CD4-positive, alpha-beta T cell treated with Interleukin-17A for 4 hours (primary cell): Measurements from ENCODE around the gene LMX1B.
"Not testable (repeated sequence)": the region's sequence is repeated elsewhere in the genome, so short reads cannot be mapped to it uniquely, and the experiment has no call there.

Source experiments
- DNase-seq: peaks from one replicate; pipeline ENCODE4 v3.0.0-alpha.2; 2020; ENCODE audit warnings: mixed read lengths

The LMX1B gene

GRCh38 chr9:126635661-126636439, 22.1 kb downstream of the LMX1B start:
- DNase-seq = no peak

- no peak for DNase-seq
These were observed 23.5 kb downstream of the LMX1B start for GRCh38 chr9:126636983-126637798.

GRCh38 chr9:126638571-126639132, 24.9 kb downstream of the LMX1B start:
- no peak for DNase-seq

- no peak for DNase-seq
These were observed 25.7 kb downstream of the LMX1B start for GRCh38 chr9:126639318-126640000.

- no peak for DNase-seq
These were observed 27.6 kb downstream of the LMX1B start for GRCh38 chr9:126641118-126641851.

- no peak for DNase-seq
These were observed 28.4 kb downstream of the LMX1B start for GRCh38 chr9:126642010-126642744.

GRCh38 chr9:126642839-126643238, 29.1 kb downstream of the LMX1B start:
- no peak for DNase-seq

GRCh38 chr9:126643945-126644527, 30.3 kb downstream of the LMX1B start:
- no peak for DNase-seq

GRCh38 chr9:126646162-126646561, 32.4 kb downstream of the LMX1B start:
- DNase-seq = no peak

GRCh38 chr9:126647585-126648411, 34.1 kb downstream of the LMX1B start:
- no peak for DNase-seq

- DNase-seq = no peak
These were observed 35.7 kb downstream of the LMX1B start for GRCh38 chr9:126649477-126649876.

- no peak for DNase-seq
These were observed 36.9 kb downstream of the LMX1B start for GRCh38 chr9:126650404-126651341.

- no peak for DNase-seq
These were observed 38.4 kb downstream of the LMX1B start for GRCh38 chr9:126652140-126652582.

GRCh38 chr9:126654124-126654523, 40.4 kb downstream of the LMX1B start:
- no peak for DNase-seq

- not testable (repeated sequence) for DNase-seq
These were observed 42.5 kb downstream of the LMX1B start for GRCh38 chr9:126656214-126656613.

GRCh38 chr9:126658201-126658825, 44.6 kb downstream of the LMX1B start:
- no peak for DNase-seq

- DNase-seq = no peak
These were observed 45.3 kb downstream of the LMX1B start for GRCh38 chr9:126658956-126659555.

GRCh38 chr9:126661122-126661520, 47.4 kb downstream of the LMX1B start:
- DNase-seq = no peak
